HFFc6 (cell line): Measurements from ENCODE around the gene TNFRSF18. TPM values are rescaled to one million over a fixed set of nuclear protein-coding genes. Genes with fewer than 3 reads are reported as not detected.

Experiments used
- DNase-seq: peaks from one replicate; pipeline ENCODE4 v3.0.0-alpha.2; 2018
- H3K27ac Mint-ChIP-seq: 2 replicates; pipeline ENCODE4 v1.8.0; 2020; ENCODE audit warnings: mild to moderate bottlenecking, mixed read lengths
- H3K27me3 Mint-ChIP-seq: 2 replicates; pipeline ENCODE4 v1.8.0; 2021; ENCODE audit warnings: mild to moderate bottlenecking, moderate library complexity, mixed read lengths; ENCODE audit not compliant: insufficient read depth
- H3K36me3 Mint-ChIP-seq: 2 replicates; pipeline ENCODE4 v1.8.0; 2021; ENCODE audit warnings: low read depth, mixed read lengths
- H3K4me1 Mint-ChIP-seq: 2 replicates; pipeline ENCODE4 v1.8.0; 2020; ENCODE audit warnings: low read depth, mixed read lengths
- H3K4me3 Mint-ChIP-seq: 2 replicates; pipeline ENCODE4 v1.8.0; 2020; ENCODE audit warnings: mild to moderate bottlenecking, moderate library complexity, mixed read lengths
- H3K9me3 Mint-ChIP-seq: 2 replicates; pipeline ENCODE4 v1.8.0; 2020; ENCODE audit warnings: mild to moderate bottlenecking, mixed read lengths
- total RNA-seq, 6 experiments: library from RNA; stranded (reverse); fragmentation: NEBNext Ultra II Directional; extraction: Animal tissue kit (Norgen Biotek cat#: 25700); gene quantifications; 2 replicates in 1 of 6; 3 replicates in 5 of 6; pipeline ENCODE4 v1.2.3, GENCODE V29; 2021
- TF ChIP-seq, protein P1 (sequence below): fragments of 200-600 bp; sonication (generic); IDR thresholded peaks from 2 replicates; pipeline ENCODE4 v1.5.0; 2021; ENCODE audit warnings: antibody characterized with exemption, mild to moderate bottlenecking

The TNFRSF18 gene
- total RNA-seq, 6 experiments from 2014 or later, result not detected

DNA sequence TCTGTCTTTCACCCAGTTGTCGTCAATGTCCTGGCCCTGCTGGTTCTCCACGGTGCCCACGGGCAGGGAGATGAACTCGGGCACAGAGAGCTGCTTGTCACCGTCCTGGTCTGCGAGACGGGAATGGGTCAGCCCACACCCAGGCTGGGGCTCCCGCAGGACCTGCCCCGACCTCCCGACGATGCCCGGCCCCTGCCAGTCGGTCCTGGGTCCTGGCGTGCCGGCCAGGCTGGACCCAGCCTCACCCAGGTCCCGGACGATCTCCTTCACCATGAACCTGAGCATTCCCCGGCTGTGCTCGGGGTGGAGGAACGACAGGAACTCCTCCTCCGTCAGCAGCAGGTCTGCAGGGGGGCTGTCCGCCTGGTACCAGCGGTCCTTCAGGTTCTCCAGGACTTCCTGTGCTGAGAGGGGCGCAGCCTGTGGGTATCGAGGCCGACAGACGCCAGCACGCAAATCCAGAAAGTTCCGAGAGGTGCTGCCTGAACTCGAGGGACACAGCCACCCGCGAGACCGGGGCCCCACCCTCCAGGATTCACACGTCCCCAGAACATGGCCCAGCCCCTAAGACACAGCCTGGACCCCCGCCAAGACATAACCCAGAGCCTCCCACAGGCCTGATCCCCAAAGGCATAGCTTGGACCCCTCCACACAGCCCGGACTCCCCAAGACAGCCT is 12.3 kb upstream of the TNFRSF18 start:
- no peak for DNase-seq
- Mint-ChIP-seq H3K4me3 (no peak overlapping the region), H3K27me3 (0 out of 2 replicates have a peak, but pooled peaks cover 1% of the 10 kb centered on the region), H3K36me3 (peaks cover 23% of the 10 kb centered on the region), H3K9me3 (no peaks in the 10 kb centered on the region), H3K4me1 (no peaks in the 10 kb centered on the region), H3K27ac (no peak overlapping the region)
- TF ChIP-seq, protein P1, sequence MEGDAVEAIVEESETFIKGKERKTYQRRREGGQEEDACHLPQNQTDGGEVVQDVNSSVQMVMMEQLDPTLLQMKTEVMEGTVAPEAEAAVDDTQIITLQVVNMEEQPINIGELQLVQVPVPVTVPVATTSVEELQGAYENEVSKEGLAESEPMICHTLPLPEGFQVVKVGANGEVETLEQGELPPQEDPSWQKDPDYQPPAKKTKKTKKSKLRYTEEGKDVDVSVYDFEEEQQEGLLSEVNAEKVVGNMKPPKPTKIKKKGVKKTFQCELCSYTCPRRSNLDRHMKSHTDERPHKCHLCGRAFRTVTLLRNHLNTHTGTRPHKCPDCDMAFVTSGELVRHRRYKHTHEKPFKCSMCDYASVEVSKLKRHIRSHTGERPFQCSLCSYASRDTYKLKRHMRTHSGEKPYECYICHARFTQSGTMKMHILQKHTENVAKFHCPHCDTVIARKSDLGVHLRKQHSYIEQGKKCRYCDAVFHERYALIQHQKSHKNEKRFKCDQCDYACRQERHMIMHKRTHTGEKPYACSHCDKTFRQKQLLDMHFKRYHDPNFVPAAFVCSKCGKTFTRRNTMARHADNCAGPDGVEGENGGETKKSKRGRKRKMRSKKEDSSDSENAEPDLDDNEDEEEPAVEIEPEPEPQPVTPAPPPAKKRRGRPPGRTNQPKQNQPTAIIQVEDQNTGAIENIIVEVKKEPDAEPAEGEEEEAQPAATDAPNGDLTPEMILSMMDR, result no peak

- Mint-ChIP-seq H3K27ac (no peak overlapping the region), H3K4me3 (no peak overlapping the region), H3K27me3 (0 out of 2 replicates have a peak, but pooled peaks cover 1% of the 10 kb centered on the region), H3K9me3 (no peaks in the 10 kb centered on the region), H3K36me3 (peaks cover 18% of the 10 kb centered on the region), H3K4me1 (no peaks in the 10 kb centered on the region)
- TF ChIP-seq, protein P1, result no peak
- no peak for DNase-seq
Measured at GRCh38 chr1:1217621-1218523, 11.5 kb upstream of the TNFRSF18 start.

GRCh38 chr1:1216770-1217620 is 10.6 kb upstream of the TNFRSF18 start:
- TF ChIP-seq, protein P1, result no peak
- Mint-ChIP-seq H3K4me3 (no peak overlapping the region), H3K9me3 (no peaks in the 10 kb centered on the region), H3K36me3 (peaks cover 15% of the 10 kb centered on the region), H3K27me3 (0 out of 2 replicates have a peak, but pooled peaks cover 1% of the 10 kb centered on the region), H3K4me1 (no peaks in the 10 kb centered on the region), H3K27ac (no peak overlapping the region)
- no peak for DNase-seq

DNA sequence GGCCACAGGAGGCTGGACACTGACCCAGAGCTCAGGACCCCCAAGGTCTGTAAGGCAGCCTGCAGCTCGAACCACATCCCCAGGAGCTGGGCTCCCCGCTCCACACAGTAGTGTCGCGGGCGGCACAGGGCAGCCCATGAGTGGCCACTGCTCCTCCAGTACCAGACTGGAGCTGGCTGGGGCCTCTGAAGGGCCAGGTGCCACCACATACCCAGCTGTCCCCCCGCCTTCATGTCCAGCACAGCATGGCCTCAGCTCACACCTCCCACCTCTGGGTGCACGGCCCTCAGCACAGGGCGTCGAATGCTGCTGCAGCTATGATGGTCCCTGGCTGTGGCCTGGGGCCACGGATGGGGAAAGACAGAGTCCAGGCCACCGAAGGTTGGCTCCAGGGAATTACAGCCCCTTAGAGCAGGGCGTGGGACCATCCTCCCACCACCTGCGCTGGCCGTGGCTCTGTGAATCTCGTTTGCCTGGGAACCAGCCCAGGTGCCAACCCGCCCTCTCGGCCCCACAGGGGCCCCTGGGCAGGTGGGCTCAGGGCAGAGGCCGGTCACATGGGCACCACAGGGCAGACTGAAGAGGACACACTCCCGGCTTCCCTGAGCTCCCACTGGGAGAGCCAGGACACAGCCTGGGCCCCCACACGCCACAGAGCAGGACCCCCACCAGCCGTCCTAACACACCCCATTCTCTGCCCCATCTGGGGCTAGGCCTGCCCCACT is 9.7 kb upstream of the TNFRSF18 start:
- H3K27ac Mint-ChIP-seq, result no peak overlapping the region
- no peak for DNase-seq
- H3K9me3 Mint-ChIP-seq, result no peaks in the 10 kb centered on the region
- TF ChIP-seq, protein P1, result no peak
- H3K36me3 Mint-ChIP-seq, result peaks cover 15% of the 10 kb centered on the region
- 0 out of 2 replicates have a peak, but pooled peaks cover 1% of the 10 kb centered on the region for H3K27me3 Mint-ChIP-seq
- H3K4me1 Mint-ChIP-seq, result no peaks in the 10 kb centered on the region
- no peak overlapping the region for H3K4me3 Mint-ChIP-seq
